Thyroid gland (tissue), 4 donors: Measurements from ENCODE around the gene LRRFIP2.

ENCODE experiments used
- POLR2A ChIP-seq, 2 donors: fragments of 450-650 bp; IDR thresholded peaks; one replicate each; pipeline ENCODE4 v1.6.1; 2017; ENCODE audit warnings: antibody characterized with exemption in 2 of 2, mild to moderate bottlenecking in 2 of 2, moderate library complexity in 1 of 2
- TF ChIP-seq, protein P1 (sequence below), 6 experiments: fragments of 200-600 bp in 3 of 6; fragments of 450-650 bp in 3 of 6; sonication (generic) in 3 of 6; IDR thresholded peaks; one replicate each; pipeline ENCODE4 v1.5.1; 2016 to 2019; ENCODE audit warnings: antibody characterized with exemption in 6 of 6, mild to moderate bottlenecking in 2 of 6, inconsistent platforms in 1 of 6, moderate library complexity in 1 of 6

DNA sequence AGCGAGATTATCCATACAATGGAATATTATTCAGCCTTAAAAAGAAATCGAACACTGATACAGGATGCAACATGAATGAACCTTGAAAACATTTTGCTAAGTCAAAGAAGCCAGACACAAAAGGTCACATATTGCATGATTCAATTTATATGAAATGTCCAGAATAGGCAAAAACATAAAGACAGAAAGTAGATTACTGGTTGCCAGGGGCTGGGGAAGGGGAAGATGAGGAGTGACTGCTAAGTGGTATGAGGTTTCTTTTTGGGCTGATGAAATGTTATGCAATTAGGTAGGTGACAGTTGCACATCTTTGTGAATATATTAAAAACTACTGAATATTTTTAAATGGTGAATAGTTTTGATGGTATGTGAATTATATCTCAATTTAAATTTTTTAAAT, 38.3 kb downstream of the LRRFIP2 start:
- TF ChIP-seq, protein P1, sequence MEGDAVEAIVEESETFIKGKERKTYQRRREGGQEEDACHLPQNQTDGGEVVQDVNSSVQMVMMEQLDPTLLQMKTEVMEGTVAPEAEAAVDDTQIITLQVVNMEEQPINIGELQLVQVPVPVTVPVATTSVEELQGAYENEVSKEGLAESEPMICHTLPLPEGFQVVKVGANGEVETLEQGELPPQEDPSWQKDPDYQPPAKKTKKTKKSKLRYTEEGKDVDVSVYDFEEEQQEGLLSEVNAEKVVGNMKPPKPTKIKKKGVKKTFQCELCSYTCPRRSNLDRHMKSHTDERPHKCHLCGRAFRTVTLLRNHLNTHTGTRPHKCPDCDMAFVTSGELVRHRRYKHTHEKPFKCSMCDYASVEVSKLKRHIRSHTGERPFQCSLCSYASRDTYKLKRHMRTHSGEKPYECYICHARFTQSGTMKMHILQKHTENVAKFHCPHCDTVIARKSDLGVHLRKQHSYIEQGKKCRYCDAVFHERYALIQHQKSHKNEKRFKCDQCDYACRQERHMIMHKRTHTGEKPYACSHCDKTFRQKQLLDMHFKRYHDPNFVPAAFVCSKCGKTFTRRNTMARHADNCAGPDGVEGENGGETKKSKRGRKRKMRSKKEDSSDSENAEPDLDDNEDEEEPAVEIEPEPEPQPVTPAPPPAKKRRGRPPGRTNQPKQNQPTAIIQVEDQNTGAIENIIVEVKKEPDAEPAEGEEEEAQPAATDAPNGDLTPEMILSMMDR (IDR thresholded peaks at IDR 0.05) = no peak
- no peak for TF ChIP-seq POLR2A (IDR thresholded peaks at IDR 0.05)
